H1 (cell line): ENCODE data around the gene SKA3. TPM values are rescaled to one million over a fixed set of nuclear protein-coding genes. Genes with fewer than 3 reads are reported as not detected.
A peak's percentile ranks its signal among the peaks of the same experiment; 100 is the strongest.

ENCODE experiments used
- CTCF ChIA-PET: fragments of 300-600 bp; sonication (Branson Sonifier 250); formaldehyde crosslinking; loops from one replicate; lab custom pipeline; 2021; ENCODE audit not compliant: partially characterized antibody; lab: Charles Lee
- POLR2A ChIA-PET: fragments of 300-600 bp; sonication (Branson Sonifier 250); formaldehyde crosslinking; loops from one replicate; lab custom pipeline; 2021; ENCODE audit warnings: inconsistent platforms; ENCODE audit not compliant: partially characterized antibody; lab: Charles Lee
- DNase-seq, 2 experiments: peaks; one replicate each; pipeline versions ENCODE4 v3.0.0 to v3.0.0-alpha.2; 2010 to 2022; ENCODE audit warnings: low spot score in 2 of 2, low read depth in 1 of 2, mixed read lengths in 1 of 2
- FAIRE-seq: peaks from 2 replicates; lab custom pipeline; 2011; peaks lifted over from hg19 to GRCh38; lab: Jason Lieb, UNC
- H2AFZ ChIP-seq: 2 replicates; pipeline ENCODE4 v1.8.1; 2012; ENCODE audit warnings: low read length, inconsistent platforms
- H2AK5ac ChIP-seq: 2 replicates; pipeline ENCODE4 v1.6.1; 2013; ENCODE audit warnings: low read depth, low read length
- H2BK120ac ChIP-seq: replicated peaks from 2 replicates; pipeline ENCODE3; 2013; ENCODE audit warnings: low read depth, low read length, inconsistent platforms
- H2BK12ac ChIP-seq: 2 replicates; pipeline ENCODE4 v1.6.1; 2013; ENCODE audit warnings: low read depth, low read length
- H2BK15ac ChIP-seq: 2 replicates; pipeline ENCODE4 v1.6.1; 2013; ENCODE audit warnings: low read length
- H2BK20ac ChIP-seq: 2 replicates; pipeline ENCODE4 v1.6.1; 2013; ENCODE audit warnings: low read length
- H2BK5ac ChIP-seq: 2 replicates; pipeline ENCODE4 v1.6.1; 2013; ENCODE audit warnings: low read depth, low read length
- H3K14ac ChIP-seq: 2 replicates; pipeline ENCODE4 v1.6.1; 2013; ENCODE audit warnings: inconsistent platforms; ENCODE audit not compliant: insufficient read length
- H3K18ac ChIP-seq: 2 replicates; pipeline ENCODE4 v1.6.1; 2013; ENCODE audit warnings: low read length; ENCODE audit errors: extremely low read depth
- H3K23ac ChIP-seq: 2 replicates; pipeline ENCODE4 v1.6.1; 2013; ENCODE audit warnings: inconsistent platforms; ENCODE audit not compliant: insufficient read length
- H3K23me2 ChIP-seq: 2 replicates; pipeline ENCODE4 v1.6.1; 2013; ENCODE audit warnings: low read depth, low read length
- H3K27ac ChIP-seq: 2 replicates; pipeline ENCODE4 v1.6.1; 2011; ENCODE audit warnings: low read depth, low read length, inconsistent platforms
- H3K27me3 ChIP-seq, 4 experiments: replicated peaks in 1 of 4; 1 replicate in 1 of 4; 2 replicates in 3 of 4; pipeline versions ENCODE4 v1.6.1 to v1.8.1; 2011 to 2013; ENCODE audit warnings: low read length in 3 of 4, mild to moderate bottlenecking in 3 of 4, inconsistent platforms in 2 of 4, mixed read lengths in 2 of 4, moderate library complexity in 1 of 4; ENCODE audit not compliant: control insufficient read depth in 3 of 4, insufficient read depth in 3 of 4; ENCODE audit errors: extremely low read depth in 1 of 4
- H3K36me3 ChIP-seq, 4 experiments: 2 replicates each; pipeline versions ENCODE4 v1.6.1 to v1.8.1; 2011 to 2013; ENCODE audit warnings: mild to moderate bottlenecking in 4 of 4, low read length in 3 of 4, moderate library complexity in 2 of 4, control low read depth in 1 of 4, inconsistent platforms in 1 of 4; ENCODE audit not compliant: insufficient read depth in 4 of 4, control insufficient read depth in 2 of 4
- H3K4ac ChIP-seq: replicated peaks from 2 replicates; pipeline ENCODE3; 2013; ENCODE audit warnings: low read length, low read depth, mixed read lengths, inconsistent platforms; ENCODE audit not compliant: insufficient read length
- H3K4me1 ChIP-seq, 4 experiments: replicated peaks in 1 of 4; 1 replicate in 1 of 4; 2 replicates in 3 of 4; pipeline versions ENCODE4 v1.6.1 to v1.8.1; 2011 to 2013; ENCODE audit warnings: low read length in 3 of 4, inconsistent platforms in 2 of 4, mixed read lengths in 1 of 4; ENCODE audit not compliant: insufficient read depth in 4 of 4, control insufficient read depth in 3 of 4
- H3K4me2 ChIP-seq, 2 experiments: 2 replicates each; pipeline versions ENCODE4 v1.6.1 to v1.8.1; 2011 to 2013; ENCODE audit warnings: low read depth in 2 of 2, low read length in 2 of 2, control low read depth in 1 of 2, inconsistent platforms in 1 of 2, mild to moderate bottlenecking in 1 of 2; ENCODE audit not compliant: insufficient read depth in 1 of 2
- H3K4me3 ChIP-seq, 4 experiments: fragments of 200-600, 300-600 bp in 1 of 4; sonication (generic), shearing (Covaris generic), sonication (Bioruptor Twin) in 1 of 4; 2 replicates each; pipeline versions ENCODE4 v1.5.1 to v1.8.1; 2011 to 2016; ENCODE audit warnings: low read length in 4 of 4, low read depth in 3 of 4, control low read depth in 2 of 4, inconsistent platforms in 2 of 4, mild to moderate bottlenecking in 2 of 4, mixed read lengths in 1 of 4, moderate library complexity in 1 of 4; ENCODE audit not compliant: insufficient read depth in 2 of 4; ENCODE audit errors: extremely low read depth in 1 of 4
- H3K56ac ChIP-seq: replicated peaks from 2 replicates; pipeline ENCODE3; 2013; ENCODE audit warnings: low read depth, mild to moderate bottlenecking, mixed read lengths, low read length, inconsistent platforms; ENCODE audit not compliant: insufficient read length
- H3K79me1 ChIP-seq: 2 replicates; pipeline ENCODE4 v1.6.1; 2013; ENCODE audit warnings: low read depth, low read length, control low read depth
- H3K79me2 ChIP-seq, 2 experiments: 2 replicates each; pipeline versions ENCODE4 v1.6.1 to v1.8.1; 2012 to 2013; ENCODE audit warnings: low read length in 2 of 2, mild to moderate bottlenecking in 2 of 2, inconsistent platforms in 1 of 2; ENCODE audit not compliant: insufficient read depth in 2 of 2, control insufficient read depth in 1 of 2
- H3K9ac ChIP-seq, 4 experiments: replicated peaks in 1 of 4; 1 replicate in 1 of 4; 2 replicates in 3 of 4; pipeline versions ENCODE4 v1.6.1 to v1.8.1; 2011 to 2013; ENCODE audit warnings: low read depth in 3 of 4, low read length in 3 of 4, control low read depth in 2 of 4, mild to moderate bottlenecking in 2 of 4, moderate library complexity in 2 of 4, inconsistent platforms in 1 of 4; ENCODE audit errors: extremely low read depth in 1 of 4
- H3K9me3 ChIP-seq, 2 experiments: 2 replicates each; pipeline versions ENCODE4 v1.6.1 to v1.8.1; 2012 to 2013; ENCODE audit warnings: mild to moderate bottlenecking in 2 of 2, moderate library complexity in 2 of 2, control low read depth in 1 of 2, inconsistent platforms in 1 of 2, low read depth in 1 of 2, low read length in 1 of 2, mixed read lengths in 1 of 2; ENCODE audit not compliant: insufficient read depth in 2 of 2
- H4K20me1 ChIP-seq, 2 experiments: replicated peaks in 1 of 2; 2 replicates each; pipeline versions ENCODE3 to v1.8.1; 2011 to 2013; ENCODE audit warnings: inconsistent platforms in 2 of 2, low read length in 2 of 2, mild to moderate bottlenecking in 1 of 2; ENCODE audit not compliant: insufficient read depth in 2 of 2, control insufficient read depth in 1 of 2
- H4K5ac ChIP-seq: 2 replicates; pipeline ENCODE4 v1.6.1; 2013; ENCODE audit warnings: low read length, low read depth, mixed read lengths, inconsistent platforms; ENCODE audit not compliant: insufficient read length
- H4K8ac ChIP-seq: 2 replicates; pipeline ENCODE4 v1.8.0; 2013; ENCODE audit warnings: mild to moderate bottlenecking, moderate library complexity, low read length, inconsistent platforms; ENCODE audit not compliant: insufficient read depth; ENCODE audit errors: extremely low read depth
- H4K91ac ChIP-seq: replicated peaks from 2 replicates; pipeline ENCODE3; 2013; ENCODE audit warnings: low read length, mixed read lengths, inconsistent platforms; ENCODE audit not compliant: insufficient read length
- BACH1 ChIP-seq: IDR thresholded peaks from 2 replicates; pipeline ENCODE4 v1.6.1; 2012; ENCODE audit warnings: low read length, improper control_type of control experiment
- BCL11A ChIP-seq, 2 experiments: IDR thresholded peaks; one replicate each; pipeline ENCODE4 v1.6.1; 2011; ENCODE audit warnings: low read depth in 2 of 2, low read length in 2 of 2, mild to moderate bottlenecking in 2 of 2
- CHD2 ChIP-seq: IDR thresholded peaks from 2 replicates; pipeline ENCODE4 v1.6.1; 2012; ENCODE audit warnings: low read length, improper control_type of control experiment
- EGR1 ChIP-seq: IDR thresholded peaks from 2 replicates; pipeline ENCODE4 v1.6.1; 2011; ENCODE audit warnings: low read depth, low read length, borderline replicate concordance
- KDM4A ChIP-seq: IDR thresholded peaks from one replicate; pipeline ENCODE4 v1.7.1; 2012; ENCODE audit warnings: low read depth, mild to moderate bottlenecking, moderate library complexity, low read length, inconsistent platforms; ENCODE audit not compliant: severe bottlenecking
- KDM5A ChIP-seq: fragments of 200-600 bp; IDR thresholded peaks from 2 replicates; pipeline ENCODE4 v1.7.1; 2012; ENCODE audit warnings: mild to moderate bottlenecking, low read length, inconsistent platforms, mixed read lengths
- POLR2A ChIP-seq, 2 experiments: IDR thresholded peaks; 1 replicate in 1 of 2; 2 replicates in 1 of 2; pipeline ENCODE4 v1.6.1; 2011; ENCODE audit warnings: low read depth in 2 of 2, low read length in 2 of 2, mild to moderate bottlenecking in 2 of 2; ENCODE audit errors: control extremely low read depth in 1 of 2
- POLR2AphosphoS5 ChIP-seq: IDR thresholded peaks from 2 replicates; pipeline ENCODE4 v1.6.1; 2011; ENCODE audit warnings: low read depth, low read length
- SAP30 ChIP-seq: fragments of 300-600 bp; sonication (generic); IDR thresholded peaks from 2 replicates; pipeline ENCODE4 v1.7.1; 2012; ENCODE audit warnings: low read length, moderate library complexity, mild to moderate bottlenecking, inconsistent platforms; ENCODE audit not compliant: insufficient read depth, insufficient replicate concordance
- SIRT6 ChIP-seq: IDR thresholded peaks from one replicate; pipeline ENCODE4 v1.7.1; 2012; ENCODE audit warnings: low read length, inconsistent platforms
- TBP ChIP-seq: IDR thresholded peaks from 2 replicates; pipeline ENCODE4 v1.6.1; 2011; ENCODE audit warnings: low read depth, low read length, improper control_type of control experiment
- WGBS, 2 experiments: shearing (Covaris generic) in 1 of 2; methylation state at CpG; one replicate each; pipeline versions ENCODE4 v1.1.6 to v1.1.7; 2013 to 2015; ENCODE audit warnings: low lambda C conversion rate in 2 of 2, mixed read lengths in 2 of 2, inconsistent platforms in 1 of 2, low coverage in 1 of 2, missing lambda C conversion rate in 1 of 2; ENCODE audit not compliant: insufficient replicate concordance in 2 of 2, insufficient coverage in 1 of 2, insufficient read length in 1 of 2; ENCODE audit errors: extremely low coverage in 1 of 2, missing lambda C conversion rate in 1 of 2; 5-methylcytosine and 5-hydroxymethylcytosine counted together
- polyA plus RNA-seq, 7 experiments: library from polyadenylated mRNA; depleted of rRNA in 3 of 7; stranded (reverse) in 5 of 7; unstranded in 2 of 7; fragments of >200 nt in 5 of 7; fragments of 200-250 nt in 2 of 7; gene quantifications; 1 replicate in 5 of 7; 2 replicates in 1 of 7; 4 replicates in 1 of 7; pipeline versions ENCODE4 v1.2.1 to v1.2.3, GENCODE V29; 2011 to 2013; ENCODE audit warnings: missing spikeins in 2 of 7, mixed read lengths in 2 of 7
- total RNA-seq: library from RNA; stranded (reverse); fragmentation: NEBNext Ultra II Directional; extraction: Animal tissue kit (Norgen Biotek cat#: 25700); gene quantifications from 2 replicates; pipeline ENCODE4 v1.2.1, GENCODE V29; 2021
- TF ChIP-seq, protein P1 (sequence below): IDR thresholded peaks from 2 replicates; pipeline ENCODE4 v1.6.1; 2012; ENCODE audit warnings: inconsistent platforms
- TF ChIP-seq, protein P2 (sequence below): IDR thresholded peaks from 2 replicates; pipeline ENCODE4 v1.6.1; 2012; ENCODE audit warnings: low read length, inconsistent platforms

The SKA3 gene
- total and polyA plus RNA-seq, 2 of the 8 experiments (the other 6 are each of a cell fraction or from before 2014, with no cell fraction given) = 32.3 to 63.7 TPM

DNA sequence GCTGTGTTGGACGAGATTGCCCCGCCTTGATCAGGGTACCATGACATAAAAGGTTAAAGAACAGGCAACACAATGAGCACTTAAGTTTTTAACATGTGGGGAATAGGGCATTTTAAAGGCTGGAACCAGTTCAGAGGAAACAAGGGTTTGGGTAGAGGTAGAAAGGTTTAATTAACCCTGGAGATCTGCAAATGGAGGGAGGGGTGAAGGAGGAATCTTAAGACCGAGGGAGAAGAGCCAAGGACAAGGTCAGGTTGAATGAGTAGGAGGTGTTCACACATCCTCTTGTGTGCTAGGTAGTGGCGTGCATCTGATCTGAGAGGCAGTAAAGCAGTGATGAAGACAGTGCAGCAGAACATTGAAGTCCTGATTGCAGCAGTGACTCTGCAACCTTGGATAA, 28.5 kb downstream of the SKA3 start:
- no peak overlapping the region for H2BK120ac ChIP-seq
- no peak overlapping the region for H3K18ac ChIP-seq
- H2BK5ac ChIP-seq = no peak overlapping the region
- no peak overlapping the region for H3K14ac ChIP-seq
- H3K23me2 ChIP-seq = no peaks in the 10 kb centered on the region
- H3K79me1 ChIP-seq = peaks cover 2% of the 10 kb centered on the region; the same call in 1 of the 2 replicates
- no peak overlapping the region for H3K56ac ChIP-seq
- peaks cover 3 to 50% (median 16%) of the 10 kb centered on the region in 4 experiments; a peak in 6 of 8 replicates for H3K36me3 ChIP-seq
- H2AK5ac ChIP-seq = no peak overlapping the region
- H3K27ac ChIP-seq = no peak overlapping the region
- H2AFZ ChIP-seq = no peak overlapping the region
- H3K4me2 ChIP-seq = no peak overlapping the region
- FAIRE-seq (no peak), DNase-seq (no peak)
- H3K79me2 ChIP-seq = peaks cover under 1 to 28% of the 10 kb centered on the region in 2 experiments; a peak in 3 of 4 replicates
- no peak overlapping the region for H3K9ac ChIP-seq
- no peak overlapping the region for H2BK15ac ChIP-seq
- H3K4me3 ChIP-seq = no peak overlapping the region
- H2BK20ac ChIP-seq = no peak overlapping the region
- ChIA-PET CTCF (interaction anchor here (1.1 kb wide), 1 partner anchor 34 kb away, joined by 3 read pairs; no protein-coding TSS in a partner anchor), POLR2A (interaction anchor here (0.9 to 1.7 kb wide), 4 partner anchors 11 to 88 kb away, joined by 3 to 7 read pairs (median 3); partner anchors contain the start of genes LATS2, MRPL57 and SKA3)
- no peak overlapping the region for H2BK12ac ChIP-seq
- H4K20me1 ChIP-seq = peaks cover 5 to 8% of the 10 kb centered on the region in 2 experiments
- H4K91ac ChIP-seq = no peak overlapping the region
- H3K9me3 ChIP-seq = no peaks in the 10 kb centered on the region
- no peak overlapping the region for H3K4ac ChIP-seq
- no peak overlapping the region for H4K8ac ChIP-seq
- peaks cover 0 to 2% (median 0%) of the 10 kb centered on the region in 4 experiments; a peak in 4 of 7 replicates for H3K4me1 ChIP-seq
- no peaks in the 10 kb centered on the region for H3K27me3 ChIP-seq
- no peak overlapping the region for H3K23ac ChIP-seq
- 89% methylated on average over 4 of the region's 4 CpGs; no CpG with 5 or more reads in 1 of the 2 experiments for WGBS, 2 experiments
- H4K5ac ChIP-seq = no peak overlapping the region
- TF ChIP-seq CHD2 (no peak), EGR1 (no peak), BCL11A (IDR thresholded peaks at IDR 0.05; ENCODE audit: low read depth in 2 of 2, low read length in 2 of 2) (no peak), KDM5A (no peak), POLR2A (IDR thresholded peaks at IDR 0.05; ENCODE audit: control extremely low read depth in 1 of 2, low read depth in 2 of 2, low read length in 2 of 2) (peak in 1 of 2 experiments; percentile 71; a peak in 1 of 3 replicates), SAP30 (no peak), KDM4A (no peak), BACH1 (no peak), POLR2AphosphoS5 (peak; percentile 92), TBP (no peak), SIRT6 (no peak)
- TF ChIP-seq, protein P1, sequence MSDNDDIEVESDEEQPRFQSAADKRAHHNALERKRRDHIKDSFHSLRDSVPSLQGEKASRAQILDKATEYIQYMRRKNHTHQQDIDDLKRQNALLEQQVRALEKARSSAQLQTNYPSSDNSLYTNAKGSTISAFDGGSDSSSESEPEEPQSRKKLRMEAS = no peak
- TF ChIP-seq, protein P2, sequence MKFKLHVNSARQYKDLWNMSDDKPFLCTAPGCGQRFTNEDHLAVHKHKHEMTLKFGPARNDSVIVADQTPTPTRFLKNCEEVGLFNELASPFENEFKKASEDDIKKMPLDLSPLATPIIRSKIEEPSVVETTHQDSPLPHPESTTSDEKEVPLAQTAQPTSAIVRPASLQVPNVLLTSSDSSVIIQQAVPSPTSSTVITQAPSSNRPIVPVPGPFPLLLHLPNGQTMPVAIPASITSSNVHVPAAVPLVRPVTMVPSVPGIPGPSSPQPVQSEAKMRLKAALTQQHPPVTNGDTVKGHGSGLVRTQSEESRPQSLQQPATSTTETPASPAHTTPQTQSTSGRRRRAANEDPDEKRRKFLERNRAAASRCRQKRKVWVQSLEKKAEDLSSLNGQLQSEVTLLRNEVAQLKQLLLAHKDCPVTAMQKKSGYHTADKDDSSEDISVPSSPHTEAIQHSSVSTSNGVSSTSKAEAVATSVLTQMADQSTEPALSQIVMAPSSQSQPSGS = no peak
